ENCODE data around the gene UBR2.
"Not testable (repeated sequence)": the region's sequence is repeated elsewhere in the genome, so short reads cannot be mapped to it uniquely, and the experiment has no call there.

Gene UBR2

DNA sequence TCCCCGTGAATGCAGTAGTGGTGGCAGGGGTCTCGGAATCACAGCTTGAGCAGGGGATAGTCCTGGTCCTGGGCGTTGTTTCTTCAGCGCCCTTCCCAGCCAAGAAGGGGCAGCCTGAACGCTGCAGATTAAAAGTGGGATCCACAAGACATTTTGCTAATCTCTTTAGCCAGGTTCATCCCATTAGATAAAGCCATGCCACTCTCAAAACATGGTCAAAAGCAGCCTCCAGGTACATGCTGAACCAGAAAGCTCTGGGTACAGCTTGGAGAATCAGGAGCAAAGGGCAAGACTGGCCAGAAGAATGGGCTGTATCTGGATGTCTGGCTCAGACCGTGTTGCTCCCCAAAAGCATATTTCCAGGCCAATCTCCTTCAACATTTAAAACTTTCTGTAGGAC is 158.7 kb downstream of the UBR2 start, which contains the start of gene PRPH2:
PRPH2 (minus strand) TSS at position 101 of the 400 bp plus-strand sequence. CDS start 263 bp downstream, outside the sequence.
- no peak for DNase-seq (ENCODE audit: insufficient read length, low spot score)
- no peak for FAIRE-seq

DNA sequence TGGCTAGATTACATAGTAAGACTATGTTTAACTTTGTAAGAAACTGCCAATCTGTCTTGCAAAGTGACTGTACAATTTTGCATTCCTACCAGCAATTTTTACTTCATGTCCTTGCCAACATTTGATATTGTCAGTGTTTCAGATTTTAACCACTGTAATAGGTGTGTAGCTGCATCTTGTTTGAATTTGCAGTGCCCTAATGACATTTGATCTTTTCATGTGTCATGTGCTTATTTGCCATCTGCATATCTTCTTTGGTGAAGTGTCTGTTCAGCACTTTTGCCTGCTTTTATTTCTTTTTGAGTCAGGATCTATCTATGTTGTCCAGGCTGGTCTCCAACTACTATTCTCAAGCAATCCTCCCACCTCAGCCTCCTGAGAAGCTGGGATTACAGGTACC is 161.0 kb downstream of the UBR2 start:
- DNase-seq (ENCODE audit: insufficient read length, low spot score) (no peak), FAIRE-seq (no peak)

DNA sequence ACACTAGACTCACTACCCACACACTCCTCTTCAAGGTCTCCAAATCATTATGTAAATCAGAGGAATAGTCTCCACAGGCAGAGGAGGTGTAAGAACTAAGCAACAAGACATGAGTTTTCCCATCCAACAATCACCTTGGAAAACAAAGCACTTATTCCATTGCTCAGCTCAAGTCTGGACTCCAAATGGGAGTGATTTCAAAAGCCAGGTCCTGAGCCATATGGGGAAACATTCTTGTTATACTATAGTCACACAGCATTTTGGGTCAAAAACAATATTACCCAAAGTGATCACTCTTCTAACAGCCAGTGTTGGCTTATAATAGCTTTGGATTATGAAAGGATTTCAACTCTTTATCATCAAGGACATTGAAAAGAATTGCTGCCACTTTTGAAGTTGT is 162.2 kb downstream of the UBR2 start:
- no peak for FAIRE-seq
- no peak for DNase-seq (ENCODE audit: insufficient read length, low spot score)

DNA sequence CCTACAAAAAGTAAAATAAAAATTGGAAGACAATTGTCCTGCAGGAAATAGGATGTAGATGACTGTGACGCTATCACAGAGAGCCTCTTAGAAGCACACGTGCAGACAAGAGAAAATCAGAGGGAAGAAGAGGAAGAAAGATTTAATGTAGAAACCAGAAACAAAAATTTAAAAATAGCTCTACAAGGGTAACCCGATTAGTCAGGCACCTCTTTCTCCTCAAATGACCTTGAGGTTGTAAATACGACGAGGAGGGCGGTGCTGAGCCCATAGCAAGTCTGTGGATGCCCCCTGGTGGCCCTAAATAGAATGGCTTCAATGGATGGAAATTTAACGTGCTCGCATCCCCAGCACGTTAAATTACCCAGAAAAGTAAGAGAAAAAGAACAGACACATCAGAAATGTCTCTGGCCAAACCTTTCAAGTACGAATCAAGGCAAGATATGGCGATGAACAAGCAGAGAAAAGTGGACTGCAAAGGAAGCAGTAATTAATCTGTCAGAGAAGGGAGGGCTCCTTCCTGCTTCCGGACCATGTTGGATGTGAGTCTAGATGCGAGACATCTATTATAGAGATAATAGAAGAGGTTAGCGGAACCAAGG is 162.8 kb downstream of the UBR2 start:
- DNase-seq (ENCODE audit: insufficient read length, low spot score): peak; percentile 78
- FAIRE-seq: peak; percentile 95

DNA sequence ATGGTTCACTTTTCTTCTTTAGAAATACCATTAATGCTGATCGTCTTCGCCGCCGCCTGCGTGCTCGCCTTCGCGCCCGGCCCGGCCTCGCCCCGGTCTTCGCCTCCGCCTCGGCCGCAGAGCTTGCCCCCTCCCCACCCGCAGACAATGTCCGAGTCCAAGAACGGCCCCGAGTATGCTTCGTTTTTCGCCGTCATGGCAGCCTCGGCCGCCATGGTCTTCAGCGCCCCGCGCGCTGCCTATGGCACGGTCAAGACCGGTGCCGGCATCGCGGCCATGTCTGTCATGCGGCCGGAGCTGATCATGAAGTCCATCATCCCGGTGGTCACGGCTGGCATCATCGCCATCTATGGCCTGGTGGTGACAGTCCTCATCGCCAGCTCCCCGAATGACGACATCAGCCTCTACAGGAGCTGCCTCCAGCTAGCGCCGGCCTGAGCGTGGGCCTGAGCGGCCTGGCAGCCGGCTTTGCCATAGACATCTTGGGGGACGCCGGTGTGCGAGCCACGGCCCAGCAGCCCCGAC is 163.3 kb downstream of the UBR2 start:
- no peak for FAIRE-seq
- DNase-seq (ENCODE audit: insufficient read length, low spot score): no peak

DNA sequence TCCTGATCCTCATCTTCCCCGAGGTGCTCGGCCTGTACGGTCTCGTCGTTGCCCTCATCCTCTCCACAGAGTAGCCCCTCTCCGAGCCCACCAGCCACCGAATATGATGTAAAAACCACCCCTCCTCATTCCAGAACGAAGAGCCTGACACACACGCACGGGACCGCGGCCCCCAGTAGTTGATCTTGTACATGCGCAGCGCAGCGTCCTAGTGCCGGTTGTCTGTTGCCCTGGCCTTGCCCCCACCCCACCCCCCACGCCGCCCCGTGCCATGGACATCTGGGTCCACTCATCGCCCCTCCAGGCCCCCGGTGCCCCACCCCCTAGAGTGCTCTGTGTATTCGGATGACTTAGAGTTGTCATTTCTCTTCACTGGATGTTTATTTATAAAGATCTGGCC is 163.8 kb downstream of the UBR2 start:
- DNase-seq (ENCODE audit: insufficient read length, low spot score): no peak
- FAIRE-seq: no peak

DNA sequence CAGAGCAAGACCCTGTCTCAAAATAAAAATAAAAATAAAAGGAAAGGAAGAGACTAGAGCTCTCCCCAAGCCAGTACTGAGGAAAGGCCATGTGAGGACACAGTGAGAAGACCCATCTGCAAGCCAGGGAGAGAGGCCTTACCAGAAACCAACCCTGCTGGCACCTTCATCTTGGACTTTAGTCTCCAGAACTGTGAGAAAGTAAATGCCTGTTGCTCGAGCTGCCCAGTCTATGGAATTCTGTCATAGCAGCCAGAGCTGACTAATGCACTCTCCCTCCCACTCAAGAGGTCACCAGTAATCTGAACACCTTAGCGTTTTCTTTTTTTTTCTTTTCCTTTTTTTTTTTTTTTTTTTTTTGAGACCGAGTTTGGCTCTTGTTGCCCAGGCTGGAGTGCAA is 165.9 kb downstream of the UBR2 start:
- FAIRE-seq: no peak
- no peak for DNase-seq (ENCODE audit: insufficient read length, low spot score)

DNA sequence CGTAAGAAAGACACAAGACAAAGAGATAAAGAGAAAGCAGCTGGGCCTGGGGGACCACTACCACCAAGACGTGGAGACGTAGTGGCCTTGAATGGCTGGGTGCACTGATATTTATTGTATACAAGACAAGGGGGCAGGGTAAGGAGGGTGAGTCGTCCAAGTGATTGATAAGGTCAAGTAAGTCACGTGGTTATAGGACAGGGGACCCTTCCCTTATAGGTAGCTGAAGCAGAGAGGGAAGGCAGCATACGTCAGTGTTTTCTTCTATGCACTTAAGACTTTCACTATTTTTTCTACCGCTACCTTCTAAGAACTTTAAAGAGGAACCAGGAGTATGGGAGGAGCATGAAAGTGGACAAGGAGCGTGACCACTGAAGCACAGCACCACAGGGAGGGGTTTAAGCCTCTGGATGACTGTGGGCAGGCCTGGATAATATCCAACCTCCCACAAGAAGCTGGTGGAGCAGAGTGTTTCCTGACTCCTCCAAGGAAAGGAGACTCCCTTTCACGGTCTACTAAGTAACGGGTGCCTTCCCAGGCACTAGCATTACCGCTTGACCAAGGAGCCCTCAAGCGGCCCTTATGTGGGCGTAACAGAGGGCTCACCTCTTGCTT is 170.1 kb downstream of the UBR2 start:
- not testable (repeated sequence) for FAIRE-seq; DNase-seq (ENCODE audit: insufficient read length, low spot score)

DNA sequence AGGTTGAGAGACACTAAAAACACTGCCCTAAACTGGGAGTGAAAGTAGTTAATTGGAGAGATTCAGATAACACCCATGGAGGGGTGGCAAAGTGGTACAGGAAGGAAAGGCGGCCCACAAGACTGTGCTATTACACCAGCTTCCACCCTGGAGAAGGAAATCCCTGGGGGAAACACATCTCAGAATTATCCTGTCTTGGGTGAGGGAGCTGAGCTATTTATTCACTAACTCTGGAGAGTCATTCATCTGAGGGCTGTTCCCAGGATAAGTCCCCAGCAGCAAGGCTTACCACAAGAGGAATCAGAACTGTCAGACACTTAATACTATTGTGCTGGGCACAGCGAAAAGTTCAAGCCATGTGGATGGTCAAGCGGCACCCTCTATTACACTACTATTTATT is 172.1 kb downstream of the UBR2 start:
- DNase-seq (ENCODE audit: insufficient read length, low spot score) (no peak), FAIRE-seq (no peak)

DNA sequence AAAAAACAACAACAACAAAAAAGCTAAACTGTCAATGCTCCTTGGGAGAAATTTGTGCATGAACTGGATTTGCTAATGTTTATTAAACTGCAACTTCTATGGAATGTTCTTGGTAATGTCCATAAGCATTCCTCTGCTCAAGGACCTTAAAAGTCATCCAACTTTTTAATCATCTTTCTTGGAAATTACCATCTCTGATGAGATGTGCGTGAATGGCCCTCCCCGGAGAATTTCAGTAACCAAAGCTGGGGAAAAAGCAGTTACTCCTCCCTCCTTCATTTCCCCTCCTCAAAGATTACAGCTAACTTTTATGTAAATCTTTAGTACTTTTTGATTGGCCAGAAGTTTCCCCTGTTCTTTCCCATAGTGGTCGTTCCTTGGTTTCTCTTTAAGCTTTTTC is 176.9 kb downstream of the UBR2 start:
- FAIRE-seq: no peak
- DNase-seq (ENCODE audit: insufficient read length, low spot score): no peak

DNA sequence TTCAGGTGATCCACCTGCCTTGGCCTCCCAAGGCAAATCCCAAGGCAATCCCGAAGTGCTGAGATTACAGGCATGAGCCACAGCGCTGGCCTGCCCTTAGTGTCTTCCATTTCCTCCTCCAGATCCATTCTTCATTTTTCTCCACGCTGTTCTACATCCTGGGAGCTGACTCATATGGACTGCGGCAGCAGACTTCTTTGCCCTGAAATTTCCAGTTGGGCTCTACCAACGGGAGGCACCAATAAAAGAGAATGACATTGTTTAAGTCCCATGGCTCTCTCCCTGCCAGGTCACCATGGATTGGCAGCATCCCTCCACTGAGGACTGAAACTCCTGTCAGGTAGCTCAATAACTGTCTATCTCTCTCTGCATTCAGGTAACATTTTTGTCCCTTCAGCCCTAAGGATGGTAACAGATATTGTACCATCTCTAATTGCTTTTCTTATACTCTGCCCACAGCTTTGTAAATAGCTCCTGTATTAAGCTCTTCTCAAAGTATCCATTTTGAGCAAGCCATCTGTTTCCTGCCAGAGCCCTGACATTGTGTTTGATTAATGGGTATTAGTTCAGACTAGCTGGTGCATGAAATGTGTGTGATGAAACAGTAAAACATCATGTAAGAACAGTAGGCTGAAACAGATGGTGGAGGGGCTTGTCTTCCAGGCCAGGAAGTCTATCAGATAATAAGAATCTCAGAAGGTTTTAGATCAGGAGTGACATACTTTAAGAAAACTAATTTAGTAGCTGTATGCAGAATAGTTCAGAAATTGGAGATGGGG is 178.5 kb downstream of the UBR2 start:
- DNase-seq (ENCODE audit: insufficient read length, low spot score): no peak
- no peak for FAIRE-seq

Measured in GM19239 (cell line).